ENCODE results near the gene DBNDD2. TPM values are rescaled to one million over a fixed set of nuclear protein-coding genes. Genes with fewer than 3 reads are reported as not detected.

Gene DBNDD2
- total and polyA plus RNA-seq, 5 donors, result 163 to 228 (median 180) TPM

DNA sequence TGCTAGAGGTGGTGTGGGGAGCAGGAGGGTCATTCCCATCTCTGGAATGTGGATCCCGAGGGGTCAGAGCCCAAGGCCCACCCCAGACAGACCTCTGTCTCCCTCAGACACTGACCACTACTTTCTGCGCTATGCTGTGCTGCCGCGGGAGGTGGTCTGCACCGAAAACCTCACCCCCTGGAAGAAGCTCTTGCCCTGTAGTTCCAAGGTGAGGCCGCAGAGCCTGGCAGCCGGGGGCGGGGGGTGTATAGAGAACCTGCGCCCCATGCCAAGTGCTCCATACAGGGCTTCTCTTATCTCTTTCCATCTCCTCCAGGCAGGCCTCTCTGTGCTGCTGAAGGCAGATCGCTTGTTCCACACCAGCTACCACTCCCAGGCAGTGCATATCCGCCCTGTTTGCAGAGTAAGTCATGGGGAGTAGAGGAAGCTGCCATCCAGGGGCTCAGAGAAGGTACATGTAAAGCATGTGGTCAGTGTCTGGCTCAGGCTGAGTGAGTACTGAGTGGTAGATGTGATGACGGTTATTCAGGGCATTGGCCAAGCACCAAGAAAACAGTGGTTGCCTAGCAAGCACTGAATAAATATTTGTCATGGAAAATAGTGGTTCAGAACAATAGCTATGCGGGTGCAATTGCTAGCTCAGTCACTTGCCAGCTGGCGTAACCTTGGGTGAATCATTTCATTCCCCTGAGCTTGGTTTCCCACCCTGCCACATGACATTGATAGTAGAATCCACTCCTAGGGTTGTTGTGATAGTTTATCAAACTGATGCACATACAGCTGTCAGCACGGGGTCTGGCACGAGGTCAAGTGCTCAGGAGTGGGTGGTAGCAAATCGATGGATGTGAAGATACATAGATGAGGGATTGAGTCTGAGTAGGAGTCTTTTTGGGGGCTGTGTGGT, 11.4 kb downstream of the DBNDD2 start:
- DNase-seq (peak; percentile 71 to 81 (median 76)), ATAC-seq (peak; percentile 89 to 92)
- Histone ChIP-seq H3K9me3 (ENCODE audit: control insufficient read depth, low read length) (no peaks in the 10 kb centered on the region), H3K27me3 (ENCODE audit: control insufficient read depth, insufficient read depth) (no peaks in the 10 kb centered on the region), H3K27ac (ENCODE audit: low read length) (peak overlapping the region; percentile 70), H3K4me3 (ENCODE audit: low read length) (no peak overlapping the region), H3K4me1 (ENCODE audit: control insufficient read depth, insufficient read depth, low read length) (peaks cover 11% of the 10 kb centered on the region)
- intact Hi-C loops (cut with DNase I), result no loop called here
- WGBS, result 62% methylated on average over 17 of the region's 17 CpGs

DNA sequence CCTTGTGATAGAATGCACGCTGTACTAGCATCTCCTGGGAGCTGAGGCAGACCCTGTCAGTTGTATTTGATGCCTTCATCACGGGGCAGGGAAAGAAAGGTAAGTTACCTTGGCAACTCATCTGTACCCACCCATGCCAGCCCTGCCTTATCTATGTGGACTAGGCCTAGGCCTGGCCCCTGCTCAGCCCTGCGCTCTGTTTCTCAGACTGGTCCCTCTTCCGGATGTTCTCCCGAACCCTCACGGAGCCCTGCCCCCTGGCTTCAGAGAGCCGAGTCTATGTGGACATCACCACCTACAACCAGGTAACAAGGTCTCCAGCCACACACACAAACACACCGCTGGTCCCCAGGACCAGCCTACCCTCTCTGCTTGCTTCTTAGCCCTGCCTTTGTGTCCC, 12.0 kb downstream of the DBNDD2 start:
- peak in 1 of 3 donors; percentile 34 for DNase-seq
- no peaks in the 10 kb centered on the region for H3K9me3 ChIP-seq (ENCODE audit: control insufficient read depth, low read length)
- H3K27ac ChIP-seq (ENCODE audit: low read length), result peak overlapping the region; percentile 70
- H3K27me3 ChIP-seq (ENCODE audit: control insufficient read depth, insufficient read depth), result no peaks in the 10 kb centered on the region
- intact Hi-C loops (cut with DNase I), result no loop called here
- no peak overlapping the region for H3K4me3 ChIP-seq (ENCODE audit: low read length)
- ATAC-seq, result no peak
- 87% methylated on average over 8 of the region's 8 CpGs for WGBS
- peaks cover 11% of the 10 kb centered on the region for H3K4me1 ChIP-seq (ENCODE audit: control insufficient read depth, insufficient read depth, low read length)

DNA sequence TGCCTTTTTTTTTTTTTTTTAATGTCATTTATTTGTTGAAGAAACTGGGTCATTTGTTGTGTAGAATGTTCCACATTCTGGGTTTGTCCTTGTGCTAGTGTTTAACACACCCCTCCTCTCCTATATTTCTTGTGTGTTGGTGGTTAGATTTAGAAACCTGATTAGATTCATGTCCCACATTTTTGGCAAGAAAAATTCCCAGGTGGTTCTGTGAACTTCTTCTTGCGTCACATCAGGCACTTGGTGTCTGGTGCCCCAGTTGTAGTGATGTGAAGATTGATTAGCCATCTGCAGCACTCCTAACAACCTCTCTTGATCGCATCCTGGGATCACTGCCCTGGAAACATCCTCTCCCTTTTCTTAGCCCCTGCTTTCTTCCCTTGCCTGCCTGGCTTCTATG, 15.6 kb downstream of the DBNDD2 start:
- WGBS, result 91% methylated on average over 2 of the region's 2 CpGs
- intact Hi-C loops (cut with DNase I), result no loop called here

DNA sequence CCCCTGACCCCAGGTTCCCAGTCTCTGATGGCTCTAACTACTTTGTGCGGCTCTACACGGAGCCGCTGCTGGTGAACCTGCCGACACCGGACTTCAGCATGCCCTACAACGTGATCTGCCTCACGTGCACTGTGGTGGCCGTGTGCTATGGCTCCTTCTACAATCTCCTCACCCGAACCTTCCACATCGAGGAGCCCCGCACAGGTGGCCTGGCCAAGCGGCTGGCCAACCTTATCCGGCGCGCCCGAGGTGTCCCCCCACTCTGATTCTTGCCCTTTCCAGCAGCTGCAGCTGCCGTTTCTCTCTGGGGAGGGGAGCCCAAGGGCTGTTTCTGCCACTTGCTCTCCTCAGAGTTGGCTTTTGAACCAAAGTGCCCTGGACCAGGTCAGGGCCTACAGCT, 17.5 kb downstream of the DBNDD2 start:
- intact Hi-C loops (cut with DNase I), result no loop called here
- 95% methylated on average over 17 of the region's 17 CpGs for WGBS
- ATAC-seq (no peak), DNase-seq (no peak)
- Histone ChIP-seq H3K27ac (ENCODE audit: low read length) (no peak overlapping the region), H3K27me3 (ENCODE audit: control insufficient read depth, insufficient read depth) (no peaks in the 10 kb centered on the region), H3K4me3 (ENCODE audit: low read length) (no peak overlapping the region), H3K4me1 (ENCODE audit: control insufficient read depth, insufficient read depth, low read length) (no peaks in the 10 kb centered on the region), H3K9me3 (ENCODE audit: control insufficient read depth, low read length) (no peaks in the 10 kb centered on the region)

More for the DNA sequence above, 15.6 kb downstream of the DBNDD2 start:
- Histone ChIP-seq H3K4me1 (ENCODE audit: control insufficient read depth, insufficient read depth, low read length) (peaks cover 7% of the 10 kb centered on the region), H3K27ac (ENCODE audit: low read length) (no peak overlapping the region), H3K27me3 (ENCODE audit: control insufficient read depth, insufficient read depth) (no peaks in the 10 kb centered on the region), H3K4me3 (ENCODE audit: low read length) (no peak overlapping the region), H3K9me3 (ENCODE audit: control insufficient read depth, low read length) (no peaks in the 10 kb centered on the region)
- DNase-seq (no peak), ATAC-seq (no peak)

DNA sequence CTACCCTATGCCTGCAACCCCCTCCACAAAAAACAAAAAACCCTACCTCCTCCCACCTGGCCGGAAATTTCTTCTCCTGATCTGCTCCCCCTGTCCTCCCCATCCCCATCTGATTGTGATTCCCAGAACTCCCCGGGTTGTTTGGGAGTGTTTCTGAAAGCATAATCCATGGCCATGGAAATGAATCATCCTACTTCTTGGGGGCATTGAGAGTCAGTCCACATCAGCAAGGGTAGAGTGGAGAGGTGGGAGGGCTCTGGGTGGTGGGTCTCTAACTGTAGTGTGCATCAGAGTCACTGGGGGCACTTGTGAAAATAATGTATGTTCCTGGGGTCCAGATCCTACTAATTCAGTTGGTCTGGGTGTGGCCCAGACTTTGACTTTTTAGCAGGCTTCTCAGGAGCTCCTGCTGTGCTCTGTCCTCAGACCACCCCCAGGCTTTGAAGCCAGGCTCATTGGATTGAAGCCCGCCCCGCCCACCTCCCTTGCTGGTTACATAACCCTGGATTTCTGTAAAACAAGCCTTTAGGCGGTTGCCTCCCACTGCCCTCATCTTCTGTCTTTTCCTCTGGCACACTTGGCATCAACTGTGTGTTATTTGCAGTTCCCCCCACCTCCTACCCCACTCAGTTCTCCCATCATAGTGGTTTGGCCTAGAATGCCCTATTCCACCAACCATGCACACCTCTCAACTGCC, 18.4 kb downstream of the DBNDD2 start:
- intact Hi-C loops (cut with DNase I), result no loop called here
- WGBS, result 81% methylated on average over 5 of the region's 5 CpGs
- Histone ChIP-seq H3K27me3 (ENCODE audit: control insufficient read depth, insufficient read depth) (no peaks in the 10 kb centered on the region), H3K9me3 (ENCODE audit: control insufficient read depth, low read length) (no peaks in the 10 kb centered on the region), H3K27ac (ENCODE audit: low read length) (no peak overlapping the region), H3K4me3 (ENCODE audit: low read length) (no peak overlapping the region), H3K4me1 (ENCODE audit: control insufficient read depth, insufficient read depth, low read length) (no peaks in the 10 kb centered on the region)
- DNase-seq (peak in 2 of 3 donors; percentile 27 to 69), ATAC-seq (peak; percentile 23 to 26)

DNA sequence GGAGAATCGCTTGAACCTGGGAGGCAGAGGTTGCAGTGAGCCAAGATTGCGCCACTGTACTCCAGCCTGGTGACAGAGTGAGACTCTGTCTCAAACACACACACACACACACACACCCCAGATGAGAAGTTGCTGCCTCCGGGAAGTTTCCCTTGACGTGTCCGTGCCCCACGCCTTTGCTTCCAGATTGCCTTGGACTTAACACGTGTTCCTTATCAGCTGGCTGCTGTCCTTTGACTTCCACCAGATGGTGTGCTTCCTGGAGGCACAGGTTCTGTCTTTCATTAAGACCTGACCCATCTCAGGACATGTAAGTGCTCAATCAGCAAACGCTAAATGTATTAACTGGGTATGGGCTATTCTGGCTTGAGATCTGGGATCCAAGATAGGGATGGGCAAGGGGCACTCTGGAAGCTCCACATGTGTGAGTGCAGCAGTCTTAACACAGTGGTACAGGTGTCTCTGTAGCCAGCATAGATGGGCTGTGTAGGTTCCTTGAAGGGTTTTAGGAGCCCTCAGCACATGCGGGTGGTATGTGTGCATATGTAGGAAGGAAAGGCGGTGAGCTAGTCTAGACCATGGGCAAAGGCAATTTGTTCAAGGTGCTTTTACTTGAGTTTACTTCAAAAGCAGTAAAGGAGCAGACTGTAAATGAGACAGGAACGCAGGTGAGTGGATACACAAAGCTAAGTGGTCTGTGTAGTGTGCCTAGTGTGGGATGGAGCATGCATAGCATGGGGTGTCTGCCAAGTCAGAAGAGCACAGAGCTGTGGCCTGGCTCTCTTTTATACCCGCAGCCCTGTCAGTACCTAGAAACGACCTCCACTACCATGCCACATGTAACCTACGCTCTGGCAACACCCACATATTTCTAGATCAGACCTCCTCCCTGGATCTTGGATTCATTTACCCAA, 19.4 kb downstream of the DBNDD2 start:
- Histone ChIP-seq H3K4me1 (ENCODE audit: control insufficient read depth, insufficient read depth, low read length) (no peaks in the 10 kb centered on the region), H3K27me3 (ENCODE audit: control insufficient read depth, insufficient read depth) (no peaks in the 10 kb centered on the region), H3K27ac (ENCODE audit: low read length) (no peak overlapping the region), H3K4me3 (ENCODE audit: low read length) (no peak overlapping the region), H3K9me3 (ENCODE audit: control insufficient read depth, low read length) (no peaks in the 10 kb centered on the region)
- intact Hi-C loops (cut with DNase I), result no loop called here
- 62% methylated on average over 14 of the region's 14 CpGs for WGBS
- ATAC-seq (peak; percentile 17 to 74), DNase-seq (peak in 2 of 3 donors; percentile 35 to 58)

DNA sequence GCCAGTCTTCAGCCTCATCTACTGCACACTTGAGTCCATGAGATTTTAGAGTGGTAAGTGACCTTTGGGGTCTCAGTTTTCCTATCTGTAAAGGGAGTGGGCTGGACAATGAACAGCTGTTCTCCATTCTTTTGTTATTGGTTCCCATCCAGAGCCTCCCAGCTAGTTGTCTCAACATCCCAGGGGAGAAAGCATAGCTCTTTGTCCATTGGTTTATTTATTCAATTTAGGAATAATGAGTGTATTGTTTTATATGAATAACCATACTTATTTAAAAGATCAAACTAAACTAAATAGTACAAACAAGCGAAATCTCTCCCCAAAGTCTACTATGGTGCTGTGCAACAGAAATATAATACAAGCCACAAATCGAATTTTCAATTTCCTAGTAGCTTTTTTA, 21.5 kb downstream of the DBNDD2 start:
- no peaks in the 10 kb centered on the region for H3K4me1 ChIP-seq (ENCODE audit: control insufficient read depth, insufficient read depth, low read length)
- intact Hi-C loops (cut with DNase I), result loop anchor here in 1 of 4 donors (10.0 kb wide), 1 partner anchor 55 kb away; the partner anchor contains the start of gene TP53TG5
- H3K27me3 ChIP-seq (ENCODE audit: control insufficient read depth, insufficient read depth), result no peaks in the 10 kb centered on the region
- 63% methylated on average over 2 of the region's 2 CpGs for WGBS
- no peak for ATAC-seq
- H3K27ac ChIP-seq (ENCODE audit: low read length), result no peak overlapping the region
- DNase-seq, result no peak
- no peak overlapping the region for H3K4me3 ChIP-seq (ENCODE audit: low read length)
- no peaks in the 10 kb centered on the region for H3K9me3 ChIP-seq (ENCODE audit: control insufficient read depth, low read length)

DNA sequence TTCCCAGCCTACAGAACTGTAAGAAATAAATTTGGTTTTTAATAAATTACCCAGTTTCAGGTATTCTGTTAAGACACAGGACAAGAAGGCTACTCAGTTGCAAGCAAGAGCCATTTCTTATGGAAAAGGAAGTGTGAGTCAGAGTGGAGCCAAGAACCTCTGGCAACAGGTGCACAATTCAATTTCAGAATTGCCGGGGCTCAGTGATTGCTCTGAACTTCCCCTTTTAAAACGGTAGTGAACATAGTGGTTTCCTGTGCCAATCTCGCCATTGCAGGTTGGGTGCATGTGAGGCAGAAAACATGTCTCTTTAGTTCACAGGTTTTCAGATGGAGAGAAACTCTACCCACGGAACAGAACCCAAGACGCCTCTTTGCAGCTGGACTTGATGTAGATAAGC, 24.2 kb downstream of the DBNDD2 start:
- ATAC-seq (no peak), DNase-seq (no peak)
- no peaks in the 10 kb centered on the region for H3K4me1 ChIP-seq (ENCODE audit: control insufficient read depth, insufficient read depth, low read length)
- H3K27ac ChIP-seq (ENCODE audit: low read length), result no peak overlapping the region
- H3K4me3 ChIP-seq (ENCODE audit: low read length), result no peak overlapping the region
- H3K9me3 ChIP-seq (ENCODE audit: control insufficient read depth, low read length), result no peaks in the 10 kb centered on the region
- intact Hi-C loops (cut with DNase I), result loop anchor here in 2 of 4 donors (2.0 to 10.0 kb wide), 2 partner anchors 57 to 69 kb away; partner anchors contain the start of genes SYS1 (in 1 of the 2) and TP53TG5 (in 1 of the 2)
- 70% methylated on average over 5 of the region's 5 CpGs for WGBS
- no peaks in the 10 kb centered on the region for H3K27me3 ChIP-seq (ENCODE audit: control insufficient read depth, insufficient read depth)

DNA sequence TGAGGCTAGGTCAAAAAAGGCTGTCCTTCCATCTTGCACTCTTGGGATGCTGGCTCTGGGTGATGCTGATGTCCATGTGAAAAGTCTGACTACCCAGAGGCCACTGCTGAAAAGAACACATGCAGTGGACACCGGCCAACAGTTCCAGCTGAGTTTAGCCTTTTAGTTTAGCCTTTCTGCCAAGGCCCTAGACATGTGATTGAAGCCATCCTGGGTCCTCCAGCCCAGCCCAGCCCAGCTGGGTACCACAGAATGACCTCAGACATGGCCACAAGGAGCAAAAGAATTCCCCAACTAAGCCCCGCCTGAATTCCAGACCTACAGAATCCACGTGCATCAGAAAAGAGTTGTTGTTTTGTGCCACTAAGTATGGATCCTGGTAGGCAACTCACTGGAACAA, 25.2 kb downstream of the DBNDD2 start:
- peak; percentile 72 to 73 for ATAC-seq
- Histone ChIP-seq H3K9me3 (ENCODE audit: control insufficient read depth, low read length) (no peaks in the 10 kb centered on the region), H3K27ac (ENCODE audit: low read length) (peak overlapping the region; percentile 42), H3K27me3 (ENCODE audit: control insufficient read depth, insufficient read depth) (no peaks in the 10 kb centered on the region), H3K4me1 (ENCODE audit: control insufficient read depth, insufficient read depth, low read length) (no peaks in the 10 kb centered on the region), H3K4me3 (ENCODE audit: low read length) (no peak overlapping the region)
- 36% methylated on average over 3 of the region's 3 CpGs for WGBS
- DNase-seq, result peak; percentile 74 to 91 (median 83)
- intact Hi-C loops (cut with DNase I), result loop anchor here in 2 of 4 donors (2.0 to 10.0 kb wide), 2 partner anchors 59 to 71 kb away; partner anchors contain the start of genes SYS1 (in 1 of the 2) and TP53TG5 (in 1 of the 2)

DNA sequence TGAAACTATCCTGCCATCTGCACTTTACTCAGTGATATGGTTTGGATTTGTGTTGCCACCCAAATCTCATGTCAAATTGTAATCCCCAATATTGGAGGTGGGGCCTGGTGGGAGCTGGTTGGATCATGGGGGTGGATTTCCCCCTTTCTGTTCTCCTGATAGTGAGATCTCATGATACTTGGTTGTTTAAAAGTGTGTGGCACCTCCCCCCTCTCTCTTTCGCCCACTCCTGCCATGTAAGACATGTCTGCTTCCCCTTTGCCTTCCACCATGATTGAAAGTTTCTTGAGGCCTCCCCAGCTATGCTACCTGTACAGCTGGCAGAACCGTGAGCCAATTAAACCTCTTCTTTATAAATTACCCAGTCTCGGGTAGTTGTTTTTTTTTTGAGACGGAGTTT, 25.9 kb downstream of the DBNDD2 start:
- Histone ChIP-seq H3K27me3 (ENCODE audit: control insufficient read depth, insufficient read depth) (no peaks in the 10 kb centered on the region), H3K27ac (ENCODE audit: low read length) (no peak overlapping the region), H3K9me3 (ENCODE audit: control insufficient read depth, low read length) (no peaks in the 10 kb centered on the region), H3K4me3 (ENCODE audit: low read length) (no peak overlapping the region), H3K4me1 (ENCODE audit: control insufficient read depth, insufficient read depth, low read length) (no peaks in the 10 kb centered on the region)
- no peak for DNase-seq
- intact Hi-C loops (cut with DNase I), result loop anchor here in 2 of 4 donors (2.0 to 10.0 kb wide), 2 partner anchors 59 to 71 kb away; partner anchors contain the start of genes SYS1 (in 1 of the 2) and TP53TG5 (in 1 of the 2)
- 93% methylated on average over 4 of the region's 4 CpGs for WGBS
- ATAC-seq, result no peak
